ENCODE measurements around the gene ADAMTS13. TPM values are rescaled to one million over a fixed set of nuclear protein-coding genes. Genes with fewer than 3 reads are reported as not detected.

The ADAMTS13 gene
- total RNA-seq, 3 donors from 2014 or later (not counting 1 experiment from before 2014, with no cell fraction given): 2.3 to 3.0 (median 2.8) TPM

- WGBS (ENCODE audit: insufficient coverage): 92% methylated on average over 11 of the region's 11 CpGs
- H3K27ac ChIP-seq (ENCODE audit: low read length): no peak overlapping the region
- TF ChIP-seq, protein P1, sequence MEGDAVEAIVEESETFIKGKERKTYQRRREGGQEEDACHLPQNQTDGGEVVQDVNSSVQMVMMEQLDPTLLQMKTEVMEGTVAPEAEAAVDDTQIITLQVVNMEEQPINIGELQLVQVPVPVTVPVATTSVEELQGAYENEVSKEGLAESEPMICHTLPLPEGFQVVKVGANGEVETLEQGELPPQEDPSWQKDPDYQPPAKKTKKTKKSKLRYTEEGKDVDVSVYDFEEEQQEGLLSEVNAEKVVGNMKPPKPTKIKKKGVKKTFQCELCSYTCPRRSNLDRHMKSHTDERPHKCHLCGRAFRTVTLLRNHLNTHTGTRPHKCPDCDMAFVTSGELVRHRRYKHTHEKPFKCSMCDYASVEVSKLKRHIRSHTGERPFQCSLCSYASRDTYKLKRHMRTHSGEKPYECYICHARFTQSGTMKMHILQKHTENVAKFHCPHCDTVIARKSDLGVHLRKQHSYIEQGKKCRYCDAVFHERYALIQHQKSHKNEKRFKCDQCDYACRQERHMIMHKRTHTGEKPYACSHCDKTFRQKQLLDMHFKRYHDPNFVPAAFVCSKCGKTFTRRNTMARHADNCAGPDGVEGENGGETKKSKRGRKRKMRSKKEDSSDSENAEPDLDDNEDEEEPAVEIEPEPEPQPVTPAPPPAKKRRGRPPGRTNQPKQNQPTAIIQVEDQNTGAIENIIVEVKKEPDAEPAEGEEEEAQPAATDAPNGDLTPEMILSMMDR (IDR thresholded peaks at IDR 0.05): no peak
- no peaks in the 10 kb centered on the region for H3K9me3 ChIP-seq (ENCODE audit: control insufficient read depth, insufficient read depth, low read length)
- no peaks in the 10 kb centered on the region for H3K4me1 ChIP-seq (ENCODE audit: control insufficient read depth, insufficient read depth, low read length)
- Mint-ChIP-seq H3K27me3 (ENCODE audit: low read depth in 2 of 2) (peaks cover 0 to 3% of the 10 kb centered on the region in 2 donors), H3K9me3 (no peaks in the 10 kb centered on the region), H3K4me1 (peaks cover 0 to 6% of the 10 kb centered on the region in 2 donors), H3K4me3 (no peak overlapping the region), H3K36me3 (no peaks in the 10 kb centered on the region), H3K27ac (no peak overlapping the region)
- ATAC-seq (no peak), DNase-seq (no peak)
- H3K27me3 ChIP-seq (ENCODE audit: control insufficient read depth, insufficient read depth, low read length): no peaks in the 10 kb centered on the region
- H3K36me3 ChIP-seq (ENCODE audit: control insufficient read depth, insufficient read depth, low read length): no peaks in the 10 kb centered on the region
- no peak overlapping the region for H3K4me3 ChIP-seq (ENCODE audit: low read length)
- intact Hi-C loops (cut with micrococcal nuclease): no loop called here
These were observed 11.2 kb downstream of the ADAMTS13 start for GRCh38 chr9:133433351-133433843.

DNA sequence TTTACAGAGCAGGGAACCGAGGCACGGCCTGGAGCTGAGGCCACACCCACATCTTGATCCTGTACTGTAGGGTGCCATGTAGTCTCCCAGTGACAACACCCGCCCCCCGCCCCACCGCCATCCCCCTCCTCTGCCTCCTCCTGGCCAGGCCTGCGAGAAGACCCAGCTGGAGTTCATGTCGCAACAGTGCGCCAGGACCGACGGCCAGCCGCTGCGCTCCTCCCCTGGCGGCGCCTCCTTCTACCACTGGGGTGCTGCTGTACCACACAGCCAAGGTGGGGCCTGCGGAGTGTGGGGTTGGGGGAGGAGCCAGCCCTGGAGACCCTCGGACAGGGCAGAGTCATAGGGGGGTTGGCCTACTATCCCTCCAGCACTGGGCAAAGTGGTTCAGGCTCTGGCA is 14.5 kb downstream of the ADAMTS13 start:
- DNase-seq (no peak), ATAC-seq (no peak)
- Histone ChIP-seq H3K9me3 (ENCODE audit: control insufficient read depth, insufficient read depth, low read length) (no peaks in the 10 kb centered on the region), H3K4me3 (ENCODE audit: low read length) (no peak overlapping the region), H3K27ac (ENCODE audit: low read length) (no peak overlapping the region), H3K36me3 (ENCODE audit: control insufficient read depth, insufficient read depth, low read length) (no peaks in the 10 kb centered on the region), H3K27me3 (ENCODE audit: control insufficient read depth, insufficient read depth, low read length) (no peaks in the 10 kb centered on the region), H3K4me1 (ENCODE audit: control insufficient read depth, insufficient read depth, low read length) (peaks cover 7% of the 10 kb centered on the region)
- Mint-ChIP-seq H3K36me3 (no peaks in the 10 kb centered on the region), H3K27ac (no peak overlapping the region), H3K9me3 (no peaks in the 10 kb centered on the region), H3K27me3 (ENCODE audit: low read depth in 2 of 2) (no peaks in the 10 kb centered on the region), H3K4me3 (no peak overlapping the region), H3K4me1 (no peaks in the 10 kb centered on the region)
- WGBS (ENCODE audit: insufficient coverage): 94% methylated on average over 16 of the region's 16 CpGs
- intact Hi-C loops (cut with micrococcal nuclease): no loop called here
- TF ChIP-seq, protein P1 (IDR thresholded peaks at IDR 0.05): no peak

- Histone ChIP-seq H3K27ac (ENCODE audit: low read length) (no peak overlapping the region), H3K36me3 (ENCODE audit: control insufficient read depth, insufficient read depth, low read length) (no peaks in the 10 kb centered on the region), H3K4me3 (ENCODE audit: low read length) (no peak overlapping the region), H3K27me3 (ENCODE audit: control insufficient read depth, insufficient read depth, low read length) (no peaks in the 10 kb centered on the region), H3K4me1 (ENCODE audit: control insufficient read depth, insufficient read depth, low read length) (peaks cover 7% of the 10 kb centered on the region), H3K9me3 (ENCODE audit: control insufficient read depth, insufficient read depth, low read length) (no peaks in the 10 kb centered on the region)
- no peaks in the 10 kb centered on the region for H3K4me1 Mint-ChIP-seq
- 82% methylated on average over 20 of the region's 20 CpGs for WGBS (ENCODE audit: insufficient coverage)
- H3K36me3 Mint-ChIP-seq: no peaks in the 10 kb centered on the region
- no peaks in the 10 kb centered on the region for H3K9me3 Mint-ChIP-seq
- TF ChIP-seq, protein P1 (IDR thresholded peaks at IDR 0.05): no peak
- no peak overlapping the region for H3K27ac Mint-ChIP-seq
- H3K4me3 Mint-ChIP-seq: no peak overlapping the region
- ATAC-seq (no peak), DNase-seq (no peak)
- intact Hi-C loops (cut with micrococcal nuclease): no loop called here
- H3K27me3 Mint-ChIP-seq (ENCODE audit: low read depth in 2 of 2): no peaks in the 10 kb centered on the region
These were observed 15.8 kb downstream of the ADAMTS13 start for GRCh38 chr9:133437753-133438531.

Measured in natural killer cell (primary cell).